ENCODE data around the gene ACTN1. TPM values are rescaled to one million over a fixed set of nuclear protein-coding genes. Genes with fewer than 3 reads are reported as not detected.
"Not testable (repeated sequence)": the region's sequence is repeated elsewhere in the genome, so short reads cannot be mapped to it uniquely, and the experiment has no call there.

The ACTN1 gene
- total RNA-seq, 1 donor from 2014 or later: 90.5 TPM

GRCh38 chr14:68857516-68858070, 121.5 kb downstream of the ACTN1 start:
- DNase-seq: no peak
- no peak for ATAC-seq
- intact Hi-C loops (cut with micrococcal nuclease): no loop called here

GRCh38 chr14:68856572-68856971, 122.5 kb downstream of the ACTN1 start:
- intact Hi-C loops (cut with micrococcal nuclease): no loop called here
- no peak for ATAC-seq
- DNase-seq: no peak

- DNase-seq: no peak
- intact Hi-C loops (cut with micrococcal nuclease): no loop called here
- no peak for ATAC-seq
Observed at GRCh38 chr14:68854421-68854820, 124.7 kb downstream of the ACTN1 start.

- intact Hi-C loops (cut with micrococcal nuclease): no loop called here
- DNase-seq (no peak), ATAC-seq (no peak)
Observed at GRCh38 chr14:68853749-68854148, 125.4 kb downstream of the ACTN1 start.

GRCh38 chr14:68852493-68852892, 126.6 kb downstream of the ACTN1 start:
- DNase-seq; ATAC-seq; intact Hi-C loops (cut with micrococcal nuclease): not testable (repeated sequence)

GRCh38 chr14:68851078-68851477, 128.0 kb downstream of the ACTN1 start:
- ATAC-seq (no peak), DNase-seq (no peak)
- intact Hi-C loops (cut with micrococcal nuclease): no loop called here

- DNase-seq (no peak), ATAC-seq (peak; percentile 63)
- intact Hi-C loops (cut with micrococcal nuclease): no loop called here
Observed at GRCh38 chr14:68849416-68849815, 129.7 kb downstream of the ACTN1 start.

- no peak for ATAC-seq
- no peak for DNase-seq
- intact Hi-C loops (cut with micrococcal nuclease): no loop called here
Observed at GRCh38 chr14:68848253-68848652, 130.8 kb downstream of the ACTN1 start.

GRCh38 chr14:68847640-68848039, 131.5 kb downstream of the ACTN1 start:
- intact Hi-C loops (cut with micrococcal nuclease); ATAC-seq; DNase-seq: not testable (repeated sequence)

- no peak for ATAC-seq
- intact Hi-C loops (cut with micrococcal nuclease): no loop called here
- DNase-seq: no peak
Observed at GRCh38 chr14:68846466-68846865, 132.6 kb downstream of the ACTN1 start.

- intact Hi-C loops (cut with micrococcal nuclease): no loop called here
- ATAC-seq: no peak
- no peak for DNase-seq
Observed at GRCh38 chr14:68844210-68844545, 134.9 kb downstream of the ACTN1 start.

GRCh38 chr14:68843471-68844209, 135.5 kb downstream of the ACTN1 start:
- intact Hi-C loops (cut with micrococcal nuclease): no loop called here
- peak; percentile 89 for DNase-seq

GRCh38 chr14:68842298-68842697, 136.8 kb downstream of the ACTN1 start:
- DNase-seq (no peak), ATAC-seq (no peak)
- intact Hi-C loops (cut with micrococcal nuclease): no loop called here

More at GRCh38 chr14:68843471-68844209, 135.5 kb downstream of the ACTN1 start:
- ATAC-seq: peak; percentile 92

GRCh38 chr14:68841016-68841809, 137.9 kb downstream of the ACTN1 start:
- DNase-seq (no peak), ATAC-seq (no peak)
- intact Hi-C loops (cut with micrococcal nuclease): no loop called here

GRCh38 chr14:68840454-68840853, 138.6 kb downstream of the ACTN1 start:
- no peak for DNase-seq
- intact Hi-C loops (cut with micrococcal nuclease): no loop called here
- ATAC-seq: no peak

- intact Hi-C loops (cut with micrococcal nuclease): no loop called here
- ATAC-seq: no peak
- no peak for DNase-seq
Observed at GRCh38 chr14:68836082-68836481, 143.0 kb downstream of the ACTN1 start.

- DNase-seq (no peak), ATAC-seq (no peak)
- intact Hi-C loops (cut with micrococcal nuclease): no loop called here
Observed at GRCh38 chr14:68834816-68835215, 144.3 kb downstream of the ACTN1 start.

GRCh38 chr14:68828698-68829097, 150.4 kb downstream of the ACTN1 start:
- intact Hi-C loops (cut with micrococcal nuclease): no loop called here
- DNase-seq (no peak), ATAC-seq (no peak)

GRCh38 chr14:68825729-68826128, 153.4 kb downstream of the ACTN1 start:
- intact Hi-C loops (cut with micrococcal nuclease): no loop called here
- DNase-seq: no peak
- ATAC-seq: no peak
